Neural progenitor cell (in vitro differentiated cells): Measurements from ENCODE around the gene CFAP74. TPM values are rescaled to one million over a fixed set of nuclear protein-coding genes. Genes with fewer than 3 reads are reported as not detected.

ENCODE experiments used
- DNase-seq: peaks from one replicate; pipeline ENCODE4 v3.0.0-alpha.2; 2016; ENCODE audit warnings: low spot score
- H2AFZ ChIP-seq: fragments of 200-600 bp; sonication (generic); replicated peaks from 2 replicates; pipeline ENCODE4 v1.6.1; 2016; ENCODE audit warnings: antibody characterized with exemption
- H3F3A ChIP-seq: fragments of 200-600 bp; sonication (generic); 2 replicates; pipeline ENCODE4 v1.6.1; 2016; ENCODE audit warnings: antibody characterized with exemption, low read depth
- H3K27ac ChIP-seq: fragments of 200-600 bp; sonication (generic); 2 replicates; pipeline ENCODE4 v1.5.1; 2016; ENCODE audit warnings: mild to moderate bottlenecking
- H3K27me3 ChIP-seq: fragments of 200-600 bp; sonication (generic); 2 replicates; pipeline ENCODE4 v1.6.1; 2016; ENCODE audit warnings: mild to moderate bottlenecking, moderate library complexity
- H3K36me3 ChIP-seq: fragments of 200-600 bp; sonication (generic); 2 replicates; pipeline ENCODE4 v1.5.1; 2016
- H3K4me1 ChIP-seq: fragments of 200-600 bp; sonication (generic); 2 replicates; pipeline ENCODE4 v1.6.1; 2016; ENCODE audit warnings: mixed run types
- H3K4me2 ChIP-seq: fragments of 200-600 bp; sonication (generic); 2 replicates; pipeline ENCODE4 v1.6.1; 2016
- H3K4me3 ChIP-seq: fragments of 200-600 bp; sonication (generic); 2 replicates; pipeline ENCODE4 v1.5.1; 2016
- H3K79me2 ChIP-seq: fragments of 200-600 bp; sonication (generic); 2 replicates; pipeline ENCODE4 v1.6.1; 2016; ENCODE audit warnings: low read depth
- H3K9ac ChIP-seq: fragments of 200-600 bp; sonication (generic); 2 replicates; pipeline ENCODE4 v1.6.1; 2016
- H3K9me3 ChIP-seq: fragments of 200-600 bp; sonication (generic); 2 replicates; pipeline ENCODE4 v1.5.1; 2016; ENCODE audit warnings: low read depth
- H4K20me1 ChIP-seq: fragments of 200-600 bp; sonication (generic); 2 replicates; pipeline ENCODE4 v1.6.1; 2016; ENCODE audit warnings: low read depth
- H3K27ac Mint-ChIP-seq: 3 replicates; pipeline ENCODE4 v1.8.0; 2021; ENCODE audit warnings: mixed read lengths
- H3K27me3 Mint-ChIP-seq: 2 replicates; pipeline ENCODE4 v1.8.0; 2022; ENCODE audit warnings: low read depth, mild to moderate bottlenecking, inconsistent platforms, moderate library complexity, mixed read lengths; ENCODE audit not compliant: insufficient read depth
- H3K36me3 Mint-ChIP-seq: 3 replicates; pipeline ENCODE4 v1.8.0; 2021; ENCODE audit warnings: mixed read lengths
- H3K4me1 Mint-ChIP-seq: 3 replicates; pipeline ENCODE4 v1.8.0; 2021; ENCODE audit warnings: mixed read lengths
- H3K4me3 Mint-ChIP-seq: 3 replicates; pipeline ENCODE4 v1.8.0; 2021; ENCODE audit warnings: mild to moderate bottlenecking, moderate library complexity, mixed read lengths
- H3K9me3 Mint-ChIP-seq: 3 replicates; pipeline ENCODE4 v1.8.0; 2020; ENCODE audit warnings: mixed read lengths
- EZH2 ChIP-seq: fragments of 200-600 bp; sonication (generic); IDR thresholded peaks from 2 replicates; pipeline ENCODE4 v1.6.1; 2017; ENCODE audit warnings: antibody characterized with exemption, mild to moderate bottlenecking, moderate library complexity
- EZH2phosphoT487 ChIP-seq: fragments of 200-600 bp; sonication (generic); IDR thresholded peaks from 2 replicates; pipeline ENCODE4 v1.6.1; 2017; ENCODE audit warnings: antibody characterized with exemption
- total RNA-seq: library from RNA; depleted of rRNA; stranded (reverse); fragments of >200 nt; gene quantifications from 2 replicates; pipeline ENCODE4 v1.2.3, GENCODE V29; 2015; ENCODE audit warnings: low replicate concordance
- TF ChIP-seq, protein P1 (sequence below): fragments of 200-600 bp; sonication (generic); IDR thresholded peaks from 2 replicates; pipeline ENCODE4 v1.5.1; 2017; ENCODE audit warnings: antibody characterized with exemption, mild to moderate bottlenecking

The CFAP74 gene
- total RNA-seq, 1 donor from 2014 or later = not detected

DNA sequence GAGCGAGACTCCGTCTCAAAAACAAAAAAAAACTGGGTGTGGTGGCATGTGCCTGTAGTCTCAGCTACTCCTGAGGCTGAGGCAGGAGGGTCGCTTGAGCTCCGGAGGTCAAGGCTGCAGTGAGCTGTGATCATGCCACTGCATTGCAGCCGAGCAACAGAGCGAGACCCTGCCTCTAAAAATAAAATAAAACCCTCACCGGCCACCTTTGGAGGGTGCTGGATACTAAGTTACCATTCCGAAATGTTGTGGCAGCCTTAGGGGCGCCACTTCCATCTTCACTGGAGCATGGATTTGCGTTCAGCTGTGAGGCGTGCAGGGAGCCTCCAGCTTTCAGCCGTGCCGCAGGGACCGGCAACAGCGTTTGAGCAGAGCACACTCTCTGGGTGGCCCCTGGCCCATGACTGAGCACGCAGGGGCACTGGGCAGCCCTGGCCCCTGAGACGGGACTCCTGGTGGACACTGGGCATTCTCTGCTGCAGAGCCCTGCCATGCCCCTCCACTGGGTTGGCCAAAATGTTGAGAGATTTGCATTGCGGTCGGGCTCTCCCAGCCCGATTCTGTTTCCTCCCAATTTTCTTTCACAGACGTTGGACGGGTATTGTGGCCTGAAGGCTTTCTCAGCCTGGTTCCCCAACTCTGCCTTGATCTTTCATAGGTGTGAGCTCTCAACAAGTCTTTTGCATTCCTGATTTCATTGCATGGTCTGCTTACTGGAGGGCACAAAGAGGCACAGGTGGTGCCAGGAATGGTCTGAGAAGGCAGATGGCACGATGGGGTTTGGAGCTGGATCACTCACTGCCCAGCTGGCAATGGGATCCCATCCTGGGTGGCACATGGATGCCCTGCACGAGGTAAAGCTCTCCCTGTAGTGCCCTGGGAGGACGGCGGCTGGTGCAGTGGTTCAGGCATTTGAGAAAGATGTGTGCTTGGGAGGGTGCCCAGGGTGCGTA is 5.8 kb upstream of the CFAP74 start:
- Histone ChIP-seq H3K9me3 (no peaks in the 10 kb centered on the region), H3F3A (no peaks in the 10 kb centered on the region), H3K4me2 (no peak overlapping the region), H4K20me1 (no peaks in the 10 kb centered on the region), H3K4me3 (no peak overlapping the region), H3K27ac (no peak overlapping the region), H3K36me3 (no peaks in the 10 kb centered on the region), H3K27me3 (no peaks in the 10 kb centered on the region), H3K79me2 (no peaks in the 10 kb centered on the region), H2AFZ (no peak overlapping the region), H3K9ac (no peak overlapping the region), H3K4me1 (no peaks in the 10 kb centered on the region)
- Mint-ChIP-seq H3K27me3 (peaks cover 5% of the 10 kb centered on the region), H3K36me3 (no peaks in the 10 kb centered on the region), H3K4me1 (peaks cover 5% of the 10 kb centered on the region), H3K4me3 (no peak overlapping the region), H3K9me3 (no peaks in the 10 kb centered on the region), H3K27ac (no peak overlapping the region)
- TF ChIP-seq, protein P1, sequence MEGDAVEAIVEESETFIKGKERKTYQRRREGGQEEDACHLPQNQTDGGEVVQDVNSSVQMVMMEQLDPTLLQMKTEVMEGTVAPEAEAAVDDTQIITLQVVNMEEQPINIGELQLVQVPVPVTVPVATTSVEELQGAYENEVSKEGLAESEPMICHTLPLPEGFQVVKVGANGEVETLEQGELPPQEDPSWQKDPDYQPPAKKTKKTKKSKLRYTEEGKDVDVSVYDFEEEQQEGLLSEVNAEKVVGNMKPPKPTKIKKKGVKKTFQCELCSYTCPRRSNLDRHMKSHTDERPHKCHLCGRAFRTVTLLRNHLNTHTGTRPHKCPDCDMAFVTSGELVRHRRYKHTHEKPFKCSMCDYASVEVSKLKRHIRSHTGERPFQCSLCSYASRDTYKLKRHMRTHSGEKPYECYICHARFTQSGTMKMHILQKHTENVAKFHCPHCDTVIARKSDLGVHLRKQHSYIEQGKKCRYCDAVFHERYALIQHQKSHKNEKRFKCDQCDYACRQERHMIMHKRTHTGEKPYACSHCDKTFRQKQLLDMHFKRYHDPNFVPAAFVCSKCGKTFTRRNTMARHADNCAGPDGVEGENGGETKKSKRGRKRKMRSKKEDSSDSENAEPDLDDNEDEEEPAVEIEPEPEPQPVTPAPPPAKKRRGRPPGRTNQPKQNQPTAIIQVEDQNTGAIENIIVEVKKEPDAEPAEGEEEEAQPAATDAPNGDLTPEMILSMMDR = no peak
- TF ChIP-seq EZH2 (no peak), EZH2phosphoT487 (no peak)
- DNase-seq = no peak

DNA sequence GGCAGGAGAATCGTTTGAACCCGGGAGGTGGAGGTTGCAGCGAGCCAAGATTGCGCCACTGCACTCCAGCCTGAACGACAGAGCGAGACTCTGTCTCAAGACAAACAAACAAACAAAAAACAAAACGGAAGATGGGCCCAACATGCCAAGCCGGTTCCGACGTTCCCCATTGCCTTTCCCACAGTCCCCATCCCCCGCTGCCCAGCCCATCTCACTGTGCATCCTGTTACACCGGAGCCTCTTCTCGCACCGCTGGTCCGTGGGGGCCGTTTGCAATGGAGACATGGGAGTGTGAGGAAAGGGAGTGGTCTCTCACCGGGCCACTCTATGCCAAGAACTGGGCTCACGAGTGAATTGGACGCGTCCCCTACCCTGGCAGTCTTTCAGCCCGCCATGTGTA is 1.3 kb upstream of the CFAP74 start:
- Mint-ChIP-seq H3K4me3 (peak overlapping the region; percentile 50), H3K27ac (no peak overlapping the region), H3K36me3 (no peaks in the 10 kb centered on the region), H3K27me3 (peaks cover 5% of the 10 kb centered on the region), H3K9me3 (no peaks in the 10 kb centered on the region), H3K4me1 (peaks cover 18% of the 10 kb centered on the region)
- peaks cover 8% of the 10 kb centered on the region for H3K4me1 ChIP-seq
- TF ChIP-seq, protein P1 = no peak
- TF ChIP-seq EZH2 = no peak
- TF ChIP-seq EZH2phosphoT487 = no peak
- H3F3A ChIP-seq = peaks cover 3% of the 10 kb centered on the region
- no peak overlapping the region for H2AFZ ChIP-seq
- no peak for DNase-seq
- H3K27ac ChIP-seq = no peak overlapping the region
- H3K27me3 ChIP-seq = peaks cover 10% of the 10 kb centered on the region
- no peak overlapping the region for H3K4me3 ChIP-seq
- H3K36me3 ChIP-seq = no peaks in the 10 kb centered on the region
- H3K79me2 ChIP-seq = no peaks in the 10 kb centered on the region
- H3K9ac ChIP-seq = no peak overlapping the region
- no peaks in the 10 kb centered on the region for H3K9me3 ChIP-seq
- no peak overlapping the region for H3K4me2 ChIP-seq
- no peaks in the 10 kb centered on the region for H4K20me1 ChIP-seq

GRCh38 chr1:2001773-2002411 is 1.7 kb downstream of the CFAP74 start:
- Histone ChIP-seq H3K4me3 (no peak overlapping the region), H3K9me3 (no peaks in the 10 kb centered on the region), H3K36me3 (no peaks in the 10 kb centered on the region), H3K27me3 (peaks cover 10% of the 10 kb centered on the region), H3K79me2 (no peaks in the 10 kb centered on the region), H3K4me1 (peaks cover 8% of the 10 kb centered on the region), H3K9ac (no peak overlapping the region), H3F3A (peaks cover 3% of the 10 kb centered on the region), H4K20me1 (no peaks in the 10 kb centered on the region), H3K4me2 (no peak overlapping the region), H3K27ac (no peak overlapping the region), H2AFZ (no peak overlapping the region)
- H3K27ac Mint-ChIP-seq = no peak overlapping the region
- H3K4me3 Mint-ChIP-seq = peak overlapping the region; percentile 63
- H3K4me1 Mint-ChIP-seq = peaks cover 21% of the 10 kb centered on the region
- peaks cover 2% of the 10 kb centered on the region for H3K9me3 Mint-ChIP-seq
- TF ChIP-seq EZH2phosphoT487 (no peak), EZH2 (no peak)
- TF ChIP-seq, protein P1 = no peak
- peaks cover 2% of the 10 kb centered on the region for H3K27me3 Mint-ChIP-seq
- H3K36me3 Mint-ChIP-seq = no peaks in the 10 kb centered on the region
- DNase-seq = no peak
